Measurements from ENCODE around the gene ANTKMT. TPM values are rescaled to one million over a fixed set of nuclear protein-coding genes. Genes with fewer than 3 reads are reported as not detected.

Gene ANTKMT
- total RNA-seq, 1 donor from 2014 or later, result 26.0 TPM

DNA sequence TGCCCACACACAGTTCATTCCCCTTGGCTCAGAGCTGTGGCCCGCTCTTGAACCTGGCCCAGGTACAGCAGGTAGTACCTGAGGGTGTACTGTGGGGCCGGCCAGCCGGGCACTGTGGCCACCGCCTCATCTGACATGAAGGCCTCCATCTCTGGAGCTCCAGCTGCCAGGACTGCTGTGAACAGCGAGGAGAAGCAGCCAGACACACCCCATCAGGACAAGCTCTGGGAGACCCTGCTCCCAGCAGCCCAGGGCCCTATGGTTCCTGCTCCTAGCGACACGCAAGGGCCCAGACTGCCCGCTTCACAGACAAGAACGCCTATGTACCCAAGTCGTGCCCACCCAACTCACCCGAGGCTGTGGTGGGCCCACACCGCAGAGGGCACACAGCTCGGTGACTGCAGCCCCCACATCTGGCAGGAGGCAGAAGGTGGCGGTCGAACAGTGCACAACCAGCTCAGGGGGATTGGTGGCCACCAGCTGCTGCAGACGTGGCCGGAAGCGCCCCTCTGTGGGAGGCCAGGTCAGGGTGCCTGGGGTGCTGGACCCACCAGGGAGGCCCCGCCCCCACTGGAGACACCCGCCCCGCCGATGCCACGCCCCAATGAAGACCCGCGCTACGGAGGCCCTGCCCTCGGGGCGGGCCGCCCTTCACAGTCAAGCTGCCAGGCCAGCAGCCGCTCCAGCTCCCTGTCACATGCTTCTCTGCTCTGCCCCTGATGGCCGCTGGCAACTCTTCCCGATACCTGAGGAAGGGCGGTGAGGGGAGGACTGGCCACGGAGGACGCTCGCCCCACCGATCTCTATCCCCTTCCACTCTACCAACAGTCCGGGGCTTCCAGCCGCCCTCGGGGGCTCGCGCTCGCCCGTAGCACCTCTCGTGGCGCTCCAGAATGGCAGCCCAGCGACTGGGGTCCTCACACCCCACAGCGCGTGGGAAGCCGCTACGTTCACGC is 41.8 kb upstream of the ANTKMT start:
- Histone ChIP-seq H3K27me3 (no peaks in the 10 kb centered on the region), H3K4me1 (peaks cover 75% of the 10 kb centered on the region), H3K9me3 (no peaks in the 10 kb centered on the region), H3K36me3 (peaks cover 0 to 17% of the 10 kb centered on the region in 2 donors), H3K27ac (peak overlapping the region; percentile 77), H3K4me3 (peak overlapping the region; percentile 79 to 83)
- intact Hi-C loops (cut with DNase I), result no loop called here
- TF ChIP-seq POLR2A (IDR thresholded peaks at IDR 0.05), result no peak
- TF ChIP-seq POLR2AphosphoS5 (IDR thresholded peaks at IDR 0.05; ENCODE audit: insufficient read depth in 1 of 2, low read depth in 1 of 2), result no peak
- TF ChIP-seq, protein P1, sequence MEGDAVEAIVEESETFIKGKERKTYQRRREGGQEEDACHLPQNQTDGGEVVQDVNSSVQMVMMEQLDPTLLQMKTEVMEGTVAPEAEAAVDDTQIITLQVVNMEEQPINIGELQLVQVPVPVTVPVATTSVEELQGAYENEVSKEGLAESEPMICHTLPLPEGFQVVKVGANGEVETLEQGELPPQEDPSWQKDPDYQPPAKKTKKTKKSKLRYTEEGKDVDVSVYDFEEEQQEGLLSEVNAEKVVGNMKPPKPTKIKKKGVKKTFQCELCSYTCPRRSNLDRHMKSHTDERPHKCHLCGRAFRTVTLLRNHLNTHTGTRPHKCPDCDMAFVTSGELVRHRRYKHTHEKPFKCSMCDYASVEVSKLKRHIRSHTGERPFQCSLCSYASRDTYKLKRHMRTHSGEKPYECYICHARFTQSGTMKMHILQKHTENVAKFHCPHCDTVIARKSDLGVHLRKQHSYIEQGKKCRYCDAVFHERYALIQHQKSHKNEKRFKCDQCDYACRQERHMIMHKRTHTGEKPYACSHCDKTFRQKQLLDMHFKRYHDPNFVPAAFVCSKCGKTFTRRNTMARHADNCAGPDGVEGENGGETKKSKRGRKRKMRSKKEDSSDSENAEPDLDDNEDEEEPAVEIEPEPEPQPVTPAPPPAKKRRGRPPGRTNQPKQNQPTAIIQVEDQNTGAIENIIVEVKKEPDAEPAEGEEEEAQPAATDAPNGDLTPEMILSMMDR (IDR thresholded peaks at IDR 0.05), result no peak
- no peak for DNase-seq (ENCODE audit: extremely low spot score in 2 of 2)

- intact Hi-C loops (cut with DNase I), result no loop called here
- H3K4me1 ChIP-seq, result peaks cover 74% of the 10 kb centered on the region
- H3K27me3 ChIP-seq, result no peaks in the 10 kb centered on the region
- peak within 1 kb of the TSS; percentile 82 for H3K27ac ChIP-seq
- TF ChIP-seq, protein P1 (IDR thresholded peaks at IDR 0.05), result no peak
- TF ChIP-seq POLR2AphosphoS5 (IDR thresholded peaks at IDR 0.05; ENCODE audit: insufficient read depth in 1 of 2, low read depth in 1 of 2) (peak in 1 of 2 donors; percentile 40), POLR2A (IDR thresholded peaks at IDR 0.05) (peak in 1 of 2 donors; percentile 87)
- no peaks in the 10 kb centered on the region for H3K9me3 ChIP-seq
- peaks cover 0 to 17% of the 10 kb centered on the region in 2 donors for H3K36me3 ChIP-seq
- peak within 1 kb of the TSS; percentile 79 to 83 for H3K4me3 ChIP-seq
- DNase-seq (ENCODE audit: extremely low spot score in 2 of 2), result no peak
Observed at GRCh38 chr16:679814-680624, 40.9 kb upstream of the ANTKMT start, which contains the start of gene STUB1. Gene STUB1 (plus strand): TSS chr16:680410. CDS start chr16:680526, 116 bp downstream.

DNA sequence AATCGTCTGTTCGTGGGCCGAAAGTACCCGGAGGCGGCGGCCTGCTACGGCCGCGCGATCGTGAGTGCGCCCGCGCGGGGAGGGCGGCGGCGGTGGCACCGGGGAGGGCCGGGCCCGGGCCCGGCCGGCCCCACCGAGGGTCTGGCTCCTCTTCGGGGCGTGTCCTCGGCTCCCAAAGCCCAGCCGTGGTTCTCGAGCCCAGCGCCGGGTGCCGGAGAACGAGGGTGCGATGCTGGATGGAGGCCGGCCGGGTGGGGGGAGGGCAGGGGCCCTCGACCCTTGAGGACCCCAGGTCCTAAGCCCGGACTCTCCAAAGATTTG is 40.4 kb upstream of the ANTKMT start:
- H3K9me3 ChIP-seq, result no peaks in the 10 kb centered on the region
- peaks cover 0 to 22% of the 10 kb centered on the region in 2 donors for H3K36me3 ChIP-seq
- peaks cover 75% of the 10 kb centered on the region for H3K4me1 ChIP-seq
- H3K27me3 ChIP-seq, result no peaks in the 10 kb centered on the region
- TF ChIP-seq POLR2AphosphoS5 (IDR thresholded peaks at IDR 0.05; ENCODE audit: insufficient read depth in 1 of 2, low read depth in 1 of 2) (no peak), POLR2A (IDR thresholded peaks at IDR 0.05) (no peak)
- TF ChIP-seq, protein P1 (IDR thresholded peaks at IDR 0.05), result no peak
- peak overlapping the region; percentile 79 to 83 for H3K4me3 ChIP-seq
- peak overlapping the region; percentile 82 for H3K27ac ChIP-seq
- no peak for DNase-seq (ENCODE audit: extremely low spot score in 2 of 2)
- intact Hi-C loops (cut with DNase I), result no loop called here

DNA sequence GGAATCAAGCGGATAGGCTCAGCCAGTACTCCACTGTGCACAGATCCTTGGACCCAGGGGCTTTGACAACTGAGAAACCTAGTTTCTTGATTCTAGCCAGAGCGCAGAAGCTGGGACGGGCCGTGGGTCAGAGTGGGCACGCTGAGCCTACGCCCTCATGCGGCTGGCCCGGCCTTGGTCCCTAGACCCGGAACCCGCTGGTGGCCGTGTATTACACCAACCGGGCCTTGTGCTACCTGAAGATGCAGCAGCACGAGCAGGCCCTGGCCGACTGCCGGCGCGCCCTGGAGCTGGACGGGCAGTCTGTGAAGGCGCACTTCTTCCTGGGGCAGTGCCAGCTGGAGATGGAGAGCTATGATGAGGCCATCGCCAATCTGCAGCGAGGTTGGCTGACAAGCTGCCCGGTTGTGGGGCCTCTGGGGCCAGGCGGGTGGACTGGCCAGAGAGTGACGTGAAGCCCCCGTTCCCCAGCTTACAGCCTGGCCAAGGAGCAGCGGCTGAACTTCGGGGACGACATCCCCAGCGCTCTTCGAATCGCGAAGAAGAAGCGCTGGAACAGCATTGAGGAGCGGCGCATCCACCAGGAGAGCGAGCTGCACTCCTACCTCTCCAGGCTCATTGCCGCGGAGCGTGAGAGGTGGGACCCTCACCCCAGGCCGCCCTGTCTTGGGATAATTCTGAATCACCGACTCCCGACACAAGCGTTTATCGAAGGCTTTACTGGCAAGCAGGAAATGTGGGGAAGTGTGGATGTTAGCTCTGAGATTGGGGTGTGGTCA is 39.8 kb upstream of the ANTKMT start:
- Histone ChIP-seq H3K36me3 (peaks cover 0 to 22% of the 10 kb centered on the region in 2 donors), H3K27me3 (no peaks in the 10 kb centered on the region), H3K4me1 (peaks cover 73% of the 10 kb centered on the region), H3K9me3 (no peaks in the 10 kb centered on the region), H3K4me3 (peak overlapping the region; percentile 79 to 83), H3K27ac (peak overlapping the region; percentile 82)
- intact Hi-C loops (cut with DNase I), result no loop called here
- TF ChIP-seq POLR2A (IDR thresholded peaks at IDR 0.05) (no peak), POLR2AphosphoS5 (IDR thresholded peaks at IDR 0.05; ENCODE audit: insufficient read depth in 1 of 2, low read depth in 1 of 2) (no peak)
- TF ChIP-seq, protein P1 (IDR thresholded peaks at IDR 0.05), result no peak
- DNase-seq (ENCODE audit: extremely low spot score in 2 of 2), result no peak

All from vagina (tissue), 2 donors.